Prostate gland (tissue), 2 donors: Measurements from ENCODE around the gene KDM4B. TPM values are rescaled to one million over a fixed set of nuclear protein-coding genes. Genes with fewer than 3 reads are reported as not detected.

Experiments used
- DNase-seq: peaks from one replicate; pipeline ENCODE4 v3.0.0-alpha.2; 2019; ENCODE audit warnings: low spot score
- H3K27ac ChIP-seq, 2 donors: fragments of 200-600 bp; sonication (generic); 2 replicates each; pipeline ENCODE4 v1.5.1; 2017 to 2019
- H3K27me3 ChIP-seq: fragments of 200-600 bp; sonication (generic); replicated peaks from 2 replicates; pipeline ENCODE4 v1.5.1; 2019; ENCODE audit not compliant: insufficient read depth
- H3K36me3 ChIP-seq, 2 donors: fragments of 200-600 bp; sonication (generic); 1 replicate in 1 of 2; 2 replicates in 1 of 2; pipeline versions ENCODE4 v1.5.1 to v1.8.1; 2017 to 2019
- H3K4me1 ChIP-seq: fragments of 200-600 bp; sonication (generic); replicated peaks from 2 replicates; pipeline ENCODE4 v1.5.1; 2019
- H3K4me3 ChIP-seq, 2 donors: fragments of 200-600 bp; sonication (generic); 2 replicates each; pipeline ENCODE4 v1.5.1; 2017 to 2019
- H3K9me3 ChIP-seq: fragments of 200-600 bp; sonication (generic); 2 replicates; pipeline ENCODE4 v1.5.1; 2017
- CTCF ChIP-seq, 4 experiments: fragments of 200-600 bp in 2 of 4; fragments of 450-650 bp in 2 of 4; sonication (generic) in 2 of 4; IDR thresholded peaks; 1 replicate in 3 of 4; 2 replicates in 1 of 4; pipeline ENCODE4 v1.5.1; 2016 to 2019; ENCODE audit warnings: antibody characterized with exemption in 4 of 4, mild to moderate bottlenecking in 2 of 4, moderate library complexity in 2 of 4
- POLR2A ChIP-seq: fragments of 450-650 bp; IDR thresholded peaks from one replicate; pipeline ENCODE4 v1.6.1; 2016; ENCODE audit warnings: antibody characterized with exemption, mild to moderate bottlenecking
- POLR2AphosphoS5 ChIP-seq: sonication (generic); formaldehyde crosslinking; IDR thresholded peaks from one replicate; pipeline ENCODE4 v1.6.1; 2017; ENCODE audit warnings: antibody characterized with exemption
- WGBS: methylation state at CpG from one replicate; pipeline ENCODE4 v1.1.5; 2018; 5-methylcytosine and 5-hydroxymethylcytosine counted together
- intact Hi-C: fragments of 100-400 bp; cut with DNase I; formaldehyde crosslinking; loops from one replicate; pipeline ENCODE4 v1.14.2; 2022
- total RNA-seq, 2 donors: library from RNA; depleted of rRNA; stranded (reverse); fragments of >200 nt; gene quantifications; one replicate each; pipeline ENCODE4 v1.1.0, GENCODE V29; 2016

Gene KDM4B
- total RNA-seq, 2 donors from 2014 or later, result 74.6 to 136 TPM

DNA sequence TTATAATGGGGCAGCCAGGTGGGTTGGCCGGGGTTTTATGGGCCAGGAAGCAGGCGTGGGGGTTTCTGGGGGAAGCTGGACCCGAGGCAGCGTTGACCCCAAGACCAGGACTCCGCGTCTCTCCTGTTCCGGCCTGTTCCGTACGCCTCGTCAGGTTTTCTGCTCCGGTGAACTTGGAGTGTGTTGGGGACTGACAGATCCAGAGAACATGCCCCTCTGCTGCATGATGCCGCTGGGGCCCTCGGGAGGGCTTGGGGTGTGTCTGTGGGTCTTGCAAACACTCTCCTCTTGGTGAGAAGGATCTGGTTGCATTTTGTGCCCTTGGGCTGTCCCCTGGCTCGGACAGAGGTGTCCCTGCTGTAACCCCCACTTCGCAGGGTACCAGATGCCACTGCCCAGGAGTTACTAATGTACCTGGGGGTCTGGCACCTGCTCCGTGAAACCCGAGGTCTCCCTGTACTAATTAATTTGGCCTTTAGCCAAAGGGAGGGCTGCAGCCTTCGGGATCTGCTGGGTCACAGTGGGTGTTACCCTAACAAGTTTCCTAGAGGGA lies 15.6 kb downstream of the KDM4B start:
- Histone ChIP-seq H3K4me1 (peaks cover 38% of the 10 kb centered on the region), H3K4me3 (no peak overlapping the region), H3K36me3 (no peaks in the 10 kb centered on the region), H3K27ac (peak overlapping the region; percentile 42 to 85), H3K27me3 (no peaks in the 10 kb centered on the region), H3K9me3 (no peaks in the 10 kb centered on the region)
- TF ChIP-seq CTCF (IDR thresholded peaks at IDR 0.05), result no peak
- no peak for TF ChIP-seq POLR2AphosphoS5
- TF ChIP-seq POLR2A, result no peak
- no peak for DNase-seq
- intact Hi-C loops, result no loop called here
- 60% methylated on average over 18 of the region's 18 CpGs for WGBS

- no peak for DNase-seq
- Histone ChIP-seq H3K27ac (peak overlapping the region; percentile 80 to 85), H3K36me3 (no peaks in the 10 kb centered on the region), H3K4me1 (peaks cover 44% of the 10 kb centered on the region), H3K4me3 (no peak overlapping the region), H3K9me3 (no peaks in the 10 kb centered on the region), H3K27me3 (no peaks in the 10 kb centered on the region)
- intact Hi-C loops, result no loop called here
- WGBS, result 75% methylated on average over 22 of the region's 22 CpGs
- TF ChIP-seq POLR2AphosphoS5 (no peak), CTCF (IDR thresholded peaks at IDR 0.05) (no peak), POLR2A (no peak)
These were observed 16.7 kb downstream of the KDM4B start for GRCh38 chr19:4985551-4985991.

- no peak overlapping the region for H3K4me3 ChIP-seq
- intact Hi-C loops, result no loop called here
- no peaks in the 10 kb centered on the region for H3K36me3 ChIP-seq
- no peaks in the 10 kb centered on the region for H3K27me3 ChIP-seq
- H3K27ac ChIP-seq, result peak overlapping the region; percentile 80 to 85
- H3K4me1 ChIP-seq, result peaks cover 49% of the 10 kb centered on the region
- WGBS, result 86% methylated on average over 19 of the region's 19 CpGs
- DNase-seq, result no peak
- TF ChIP-seq POLR2AphosphoS5 (no peak), POLR2A (no peak), CTCF (IDR thresholded peaks at IDR 0.05) (no peak)
- no peaks in the 10 kb centered on the region for H3K9me3 ChIP-seq
These were observed 17.1 kb downstream of the KDM4B start for GRCh38 chr19:4986056-4986455.

DNA sequence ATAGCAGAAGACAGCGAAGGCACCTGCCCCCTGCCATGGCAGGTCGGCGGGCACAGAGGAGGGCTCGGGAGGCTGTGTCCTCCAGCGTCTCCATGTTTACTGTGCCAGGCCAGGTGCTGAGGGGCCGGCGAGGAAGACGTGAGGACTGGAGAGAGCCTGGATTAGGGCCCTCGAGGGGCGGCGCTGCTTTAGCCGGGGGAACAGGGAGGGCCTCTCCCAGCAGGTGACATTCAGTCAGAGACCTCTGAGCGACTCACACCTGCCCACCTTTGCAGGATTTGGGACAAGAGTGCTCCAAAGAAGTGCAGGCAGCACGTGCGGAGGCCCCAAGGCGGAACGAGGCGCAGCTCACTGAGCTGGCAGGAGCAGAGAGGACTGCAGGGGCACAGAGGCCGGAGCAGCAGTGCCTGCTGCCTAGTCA lies 17.6 kb downstream of the KDM4B start:
- DNase-seq, result no peak
- Histone ChIP-seq H3K27me3 (no peaks in the 10 kb centered on the region), H3K4me1 (peaks cover 48% of the 10 kb centered on the region), H3K36me3 (no peaks in the 10 kb centered on the region), H3K27ac (peak overlapping the region; percentile 80 to 85), H3K9me3 (no peaks in the 10 kb centered on the region), H3K4me3 (no peak overlapping the region)
- intact Hi-C loops, result no loop called here
- TF ChIP-seq POLR2A, result no peak
- TF ChIP-seq CTCF (IDR thresholded peaks at IDR 0.05), result no peak
- no peak for TF ChIP-seq POLR2AphosphoS5
- 79% methylated on average over 19 of the region's 19 CpGs for WGBS

DNA sequence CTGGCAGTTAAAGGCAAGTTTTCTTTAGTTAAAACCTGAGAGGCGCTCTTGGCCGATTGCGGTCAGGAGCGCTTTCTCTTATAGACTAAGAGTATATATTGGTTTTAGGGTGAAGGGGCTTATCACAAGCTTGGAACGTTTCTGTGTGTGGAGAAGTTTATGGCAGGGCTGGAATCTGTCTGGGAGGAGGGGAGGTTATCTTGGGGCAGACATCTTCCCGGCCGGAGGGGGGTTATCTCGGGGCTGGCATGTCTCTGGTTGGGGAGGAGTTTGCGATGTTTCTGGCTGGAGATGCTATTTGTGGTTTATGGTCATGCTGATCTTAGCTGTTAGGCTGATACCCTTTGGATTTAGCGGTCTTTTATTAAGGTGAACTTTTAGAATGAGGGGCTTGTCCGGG lies 18.3 kb downstream of the KDM4B start:
- Histone ChIP-seq H3K36me3 (no peaks in the 10 kb centered on the region), H3K27ac (peak overlapping the region; percentile 80 to 85), H3K9me3 (no peaks in the 10 kb centered on the region), H3K4me1 (peaks cover 46% of the 10 kb centered on the region), H3K4me3 (no peak overlapping the region), H3K27me3 (no peaks in the 10 kb centered on the region)
- DNase-seq, result no peak
- TF ChIP-seq POLR2AphosphoS5, result no peak
- TF ChIP-seq POLR2A, result no peak
- TF ChIP-seq CTCF (IDR thresholded peaks at IDR 0.05), result no peak
- intact Hi-C loops, result no loop called here
- WGBS, result 36% methylated on average over 11 of the region's 11 CpGs
